ENCODE data around the gene TBC1D10A.
A peak's percentile ranks its signal among the peaks of the same experiment; 100 is the strongest.

Gene TBC1D10A

GRCh38 chr22:30320021-30320556 lies 6.7 kb downstream of the TBC1D10A start:
- DNase-seq (ENCODE audit: low read depth in 2 of 2), result no peak

GRCh38 chr22:30318799-30319419 lies 7.8 kb downstream of the TBC1D10A start:
- no peak for DNase-seq (ENCODE audit: low read depth in 2 of 2)

- DNase-seq (ENCODE audit: low read depth in 2 of 2), result no peak
Measured at GRCh38 chr22:30317778-30318177, 9.0 kb downstream of the TBC1D10A start.

GRCh38 chr22:30315962-30316576 lies 10.7 kb downstream of the TBC1D10A start:
- no peak for DNase-seq (ENCODE audit: low read depth in 2 of 2)

DNA sequence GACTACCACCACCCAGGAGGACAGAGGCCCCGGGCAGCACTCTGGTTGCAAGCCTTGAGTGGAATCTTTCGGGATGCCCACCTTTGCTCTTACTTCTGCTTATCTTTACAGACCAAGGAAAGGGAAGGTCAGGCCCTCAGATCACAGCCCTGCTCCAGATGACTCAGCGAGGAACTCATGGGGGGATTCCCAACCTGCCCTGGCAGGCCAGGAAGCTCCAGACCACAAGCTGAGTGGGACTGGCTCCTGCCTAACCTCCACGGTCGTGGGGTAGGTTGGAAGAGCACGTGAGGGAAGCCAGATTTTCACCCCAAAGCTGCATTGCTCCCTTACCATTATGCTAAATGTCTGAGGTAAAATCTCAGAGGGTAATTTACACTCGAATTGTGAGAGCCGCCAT lies 11.8 kb downstream of the TBC1D10A start:
- DNase-seq (ENCODE audit: low read depth in 2 of 2), result peak; percentile 29 to 42

DNA sequence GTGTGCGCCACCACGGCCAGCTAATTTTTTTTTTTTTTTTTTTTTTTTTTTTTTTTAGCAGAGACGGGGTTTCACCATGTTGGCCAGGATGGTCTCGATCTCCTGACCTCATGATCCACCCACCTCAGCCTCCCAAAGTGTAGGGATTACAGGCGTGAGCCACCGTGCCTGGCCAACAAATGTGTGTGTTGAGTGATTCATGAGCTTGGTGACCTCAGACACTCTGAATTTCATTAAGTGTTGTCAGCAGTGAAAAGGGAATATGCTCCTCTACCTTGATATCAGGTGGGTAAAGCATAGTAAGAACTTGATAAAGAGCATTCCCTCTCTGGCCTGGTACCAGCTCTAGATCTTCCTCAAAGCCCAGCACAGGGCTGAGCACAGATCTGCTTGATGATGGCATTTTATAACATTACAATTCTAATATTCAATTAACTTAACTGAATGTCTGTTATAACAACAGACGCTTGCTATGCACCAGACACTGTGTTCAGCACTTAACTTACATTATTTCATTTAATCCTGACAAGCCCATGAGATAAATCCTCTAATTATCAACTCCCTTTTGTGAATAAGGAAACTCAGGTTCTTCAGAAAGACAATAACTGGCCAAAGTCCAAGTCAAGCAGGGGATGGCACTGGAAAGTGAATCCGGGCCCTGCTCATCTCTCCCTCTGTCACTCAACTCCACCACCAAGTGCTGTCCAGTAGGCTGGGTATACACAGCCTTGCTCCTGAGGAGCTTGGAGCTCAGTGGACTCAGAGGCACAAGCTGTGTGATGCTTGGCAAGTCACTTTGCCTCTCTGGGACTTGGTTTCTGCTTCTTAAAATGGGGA lies 13.0 kb downstream of the TBC1D10A start:
- no peak for DNase-seq (ENCODE audit: low read depth in 2 of 2)

DNA sequence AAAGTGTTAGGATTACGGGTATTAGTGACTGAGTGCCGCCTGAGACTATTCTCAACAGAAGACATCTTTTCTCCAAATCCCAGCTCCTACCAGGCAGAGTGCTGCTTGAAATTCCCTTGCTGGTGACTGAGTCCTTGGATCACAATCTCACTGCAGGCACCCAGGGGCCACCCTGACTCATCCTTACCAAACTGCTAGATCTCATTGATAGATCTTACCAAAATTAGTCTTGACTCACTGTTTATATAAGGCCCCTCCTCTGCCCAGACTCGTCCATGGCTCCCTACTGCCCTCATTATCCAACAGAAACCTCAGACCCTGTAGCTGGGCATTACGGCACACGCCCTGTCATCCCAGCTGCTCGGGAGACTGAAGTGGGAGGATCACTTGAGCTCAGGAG lies 14.7 kb downstream of the TBC1D10A start:
- no peak for DNase-seq (ENCODE audit: low read depth in 2 of 2)

DNA sequence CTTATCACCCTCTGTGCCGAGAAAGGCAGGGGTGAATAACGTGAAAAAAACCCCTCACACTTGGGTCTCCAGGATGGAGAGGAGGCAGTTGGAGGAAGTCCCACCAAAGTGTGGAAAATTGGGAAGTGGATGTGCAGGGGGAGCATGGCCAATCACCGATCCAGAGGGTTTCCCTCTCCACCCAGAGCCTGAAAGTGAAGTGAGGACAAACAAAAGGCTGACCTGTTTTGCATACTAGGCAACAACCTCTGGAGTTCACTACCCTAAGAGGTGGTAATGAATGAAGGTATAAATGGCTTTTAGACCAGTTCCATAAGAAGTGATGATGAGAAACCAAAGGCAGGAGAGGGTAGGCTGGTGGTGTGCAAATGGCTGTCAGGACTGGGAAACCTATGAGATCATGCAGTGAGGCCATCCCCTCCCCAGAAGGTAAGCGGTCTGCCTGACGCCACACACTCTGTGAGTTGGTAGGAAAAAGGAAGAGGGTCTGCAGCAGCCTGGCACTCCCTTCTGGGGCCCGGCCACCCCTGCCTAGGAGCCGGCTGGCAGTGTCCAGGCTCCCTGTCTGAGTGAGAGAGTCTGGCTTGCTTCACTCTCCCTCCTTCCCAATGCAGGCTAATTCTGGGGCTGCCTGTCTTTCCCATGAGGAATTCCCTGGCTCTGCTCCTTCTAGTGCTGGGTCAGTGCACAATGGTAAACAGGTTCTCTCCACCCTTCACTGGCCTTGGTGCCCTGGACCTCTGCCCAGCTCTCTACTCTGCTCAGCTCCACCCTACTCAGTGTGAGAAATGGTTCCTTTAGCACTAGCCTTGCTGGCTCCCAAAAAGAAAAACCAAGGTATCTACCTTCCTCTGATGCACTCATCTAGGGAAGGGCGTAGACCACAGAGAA lies 15.6 kb downstream of the TBC1D10A start:
- no peak for DNase-seq (ENCODE audit: low read depth in 2 of 2)

DNA sequence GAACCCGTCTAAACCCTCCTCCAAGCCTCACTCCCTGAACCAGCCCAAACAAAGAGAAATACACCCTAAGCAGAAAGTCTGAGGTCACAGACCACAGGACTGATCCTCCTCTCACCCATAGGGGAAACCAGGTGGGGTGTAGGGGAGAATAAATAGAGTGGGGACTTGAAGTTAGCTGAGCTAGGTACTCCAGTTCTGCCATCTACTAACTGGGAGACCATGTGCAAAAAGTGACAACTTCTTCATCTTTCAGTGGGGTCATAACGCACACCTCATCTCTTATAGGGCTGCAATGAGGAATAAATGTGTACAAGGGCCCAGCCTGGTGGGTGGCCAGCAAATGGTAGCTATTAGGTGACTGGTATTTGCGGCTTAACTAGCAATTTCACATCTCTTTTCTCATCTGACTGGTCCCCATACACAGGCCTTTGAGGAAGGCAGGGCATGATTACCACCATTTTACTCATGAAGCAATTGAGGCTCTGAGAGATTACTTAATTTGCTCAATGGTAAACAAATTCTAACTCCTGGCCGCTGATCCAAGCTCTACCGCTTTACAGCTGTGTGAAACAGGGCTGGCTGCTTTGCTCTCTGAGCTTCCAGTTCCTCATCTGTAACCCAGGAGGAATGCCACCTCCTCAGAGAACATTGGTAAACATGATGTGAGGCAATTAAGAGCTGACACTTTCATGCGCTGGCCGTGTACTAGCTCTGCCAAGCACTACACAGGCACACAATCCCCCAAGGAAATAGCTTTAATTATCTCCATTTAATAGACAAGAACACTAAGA lies 16.6 kb downstream of the TBC1D10A start:
- DNase-seq (ENCODE audit: low read depth in 2 of 2), result no peak

DNA sequence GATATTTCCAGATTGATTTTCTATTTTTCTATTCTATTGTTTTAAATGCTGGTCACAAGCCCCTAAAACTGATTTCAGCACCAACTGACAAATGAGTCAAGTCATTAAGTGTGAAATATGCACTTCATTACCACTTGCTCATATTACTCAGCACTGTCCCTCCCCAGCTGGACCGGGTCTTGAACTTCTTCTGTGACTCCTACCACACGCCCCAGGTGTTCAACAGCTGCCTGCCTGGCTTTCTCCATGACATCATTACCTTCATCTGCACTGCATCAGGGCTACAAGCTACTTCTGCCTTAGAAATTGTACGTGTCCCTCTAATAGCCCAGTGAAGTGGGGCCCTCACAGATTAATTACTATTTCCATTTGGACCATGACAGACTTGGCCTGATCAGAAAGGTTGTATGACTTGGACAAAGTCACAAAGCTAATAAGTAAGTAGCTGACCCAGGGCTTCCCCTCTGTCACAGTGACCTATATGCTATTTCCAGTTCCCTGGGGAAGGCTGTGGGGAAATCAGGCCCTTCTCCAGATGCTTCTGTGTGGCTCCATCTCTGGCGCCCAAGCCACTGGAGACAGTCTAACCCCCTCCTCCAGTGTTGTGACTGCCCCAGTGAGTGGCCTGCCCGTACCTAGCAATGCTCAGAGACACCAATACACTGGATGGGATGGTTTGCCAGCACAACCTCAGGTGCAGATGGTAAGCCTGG lies 18.1 kb downstream of the TBC1D10A start:
- no peak for DNase-seq (ENCODE audit: low read depth in 2 of 2)

DNA sequence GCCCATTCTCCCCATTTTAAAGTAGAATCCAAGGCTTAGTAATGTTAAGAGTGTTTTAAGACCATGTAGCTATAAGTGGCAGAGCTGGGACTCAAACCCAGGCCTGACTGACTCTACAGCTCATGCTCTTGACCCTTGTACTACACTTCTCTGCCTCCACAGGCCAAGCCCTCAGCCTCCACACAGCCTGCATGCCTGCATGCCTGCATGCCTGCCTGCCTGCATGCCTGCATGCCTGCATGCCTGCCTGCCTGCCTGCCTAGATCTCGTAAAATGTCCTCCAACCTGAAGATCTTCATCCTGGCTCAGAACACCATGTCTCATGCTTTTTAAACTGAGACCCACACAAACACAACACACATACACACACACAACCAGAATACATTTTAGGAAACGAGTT lies 18.6 kb downstream of the TBC1D10A start:
- no peak for DNase-seq (ENCODE audit: low read depth in 2 of 2)

DNA sequence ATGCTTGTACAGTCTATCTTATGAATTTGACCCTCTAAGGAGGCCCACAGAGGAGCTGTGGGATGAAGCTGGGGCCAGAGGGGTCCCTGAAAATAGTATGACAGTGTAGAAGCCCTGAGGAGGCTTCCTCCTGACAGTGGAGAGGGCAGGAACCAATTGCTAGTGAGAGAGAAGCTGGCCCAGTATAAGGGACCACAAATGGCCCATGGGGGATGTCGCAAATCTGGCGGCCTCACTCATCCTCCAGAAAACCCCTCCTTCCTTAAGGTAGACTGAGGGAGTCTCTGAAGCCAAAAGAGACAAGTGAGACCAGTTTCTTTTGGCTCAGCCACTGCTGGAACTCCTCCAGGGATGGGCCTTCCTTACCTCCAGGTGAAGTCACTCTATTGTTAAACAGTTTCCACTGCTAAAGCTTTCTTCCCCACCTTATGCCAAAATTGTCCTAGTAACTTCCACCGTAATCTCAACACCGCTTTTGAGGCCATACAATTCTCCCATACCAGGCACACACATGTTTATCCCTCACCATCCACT lies 19.6 kb downstream of the TBC1D10A start:
- no peak for DNase-seq (ENCODE audit: low read depth in 2 of 2)

- no peak for DNase-seq (ENCODE audit: low read depth in 2 of 2)
Measured at GRCh38 chr22:30306627-30307011, 20.1 kb downstream of the TBC1D10A start.

GRCh38 chr22:30305906-30306626 lies 20.7 kb downstream of the TBC1D10A start:
- DNase-seq (ENCODE audit: low read depth in 2 of 2), result no peak

DNA sequence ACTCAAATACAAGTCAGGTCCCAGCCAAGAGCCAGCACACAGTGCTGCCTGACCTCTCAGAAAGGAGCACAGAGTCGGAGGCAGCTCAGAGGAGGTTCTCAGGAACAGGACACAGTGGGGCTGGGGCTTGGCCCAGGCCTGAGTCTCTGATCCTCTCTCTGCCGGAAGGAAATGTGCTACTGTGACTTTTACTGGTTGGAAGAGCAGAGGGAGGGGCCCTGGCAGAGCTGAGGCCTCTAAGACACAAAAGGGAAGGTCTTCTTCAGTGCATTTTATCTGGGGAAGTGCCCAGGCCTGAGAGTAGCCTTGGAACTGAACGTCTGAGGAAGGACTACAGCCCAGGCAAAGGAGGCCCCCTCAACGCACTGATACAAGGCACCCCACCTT lies 21.2 kb downstream of the TBC1D10A start:
- DNase-seq (ENCODE audit: low read depth in 2 of 2), result no peak

DNA sequence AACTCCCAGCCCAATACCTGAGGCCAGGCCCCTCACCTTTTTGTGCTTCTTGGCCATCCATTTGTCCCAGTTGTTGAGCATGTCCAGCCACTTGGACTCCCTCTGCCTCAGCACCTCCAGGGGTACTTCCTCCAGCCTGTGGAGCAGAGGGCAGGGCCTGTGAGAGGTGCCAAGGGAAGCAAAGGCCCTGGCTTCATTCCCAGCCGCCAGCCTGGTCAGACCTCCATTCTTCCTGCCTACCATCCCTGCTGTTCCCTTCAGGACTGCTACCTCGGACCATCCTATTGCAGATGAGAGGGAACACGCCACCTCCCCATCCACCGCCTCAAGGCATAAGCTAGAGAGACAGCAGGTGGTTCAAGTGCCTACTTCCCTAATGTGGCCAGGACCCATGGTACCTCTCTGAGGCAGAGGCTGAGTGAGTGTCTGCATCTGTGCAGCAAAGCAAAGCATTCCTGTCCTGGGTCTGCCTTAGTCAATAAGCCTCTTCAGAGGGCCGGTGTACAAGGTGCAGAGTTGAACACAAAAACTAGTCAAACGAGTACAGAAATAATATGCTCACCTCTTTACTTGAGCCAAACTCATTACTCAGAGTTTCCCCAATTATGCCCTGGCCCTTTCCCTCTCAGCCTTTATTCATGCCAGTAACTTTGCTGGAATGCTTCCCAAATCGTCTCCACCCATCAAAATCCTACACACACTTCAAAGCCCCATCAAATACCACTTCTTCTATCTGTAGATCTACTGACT lies 22.1 kb downstream of the TBC1D10A start:
- no peak for DNase-seq (ENCODE audit: low read depth in 2 of 2)

GRCh38 chr22:30302810-30303138 lies 24.0 kb downstream of the TBC1D10A start:
- DNase-seq (ENCODE audit: low read depth in 2 of 2), result no peak

DNA sequence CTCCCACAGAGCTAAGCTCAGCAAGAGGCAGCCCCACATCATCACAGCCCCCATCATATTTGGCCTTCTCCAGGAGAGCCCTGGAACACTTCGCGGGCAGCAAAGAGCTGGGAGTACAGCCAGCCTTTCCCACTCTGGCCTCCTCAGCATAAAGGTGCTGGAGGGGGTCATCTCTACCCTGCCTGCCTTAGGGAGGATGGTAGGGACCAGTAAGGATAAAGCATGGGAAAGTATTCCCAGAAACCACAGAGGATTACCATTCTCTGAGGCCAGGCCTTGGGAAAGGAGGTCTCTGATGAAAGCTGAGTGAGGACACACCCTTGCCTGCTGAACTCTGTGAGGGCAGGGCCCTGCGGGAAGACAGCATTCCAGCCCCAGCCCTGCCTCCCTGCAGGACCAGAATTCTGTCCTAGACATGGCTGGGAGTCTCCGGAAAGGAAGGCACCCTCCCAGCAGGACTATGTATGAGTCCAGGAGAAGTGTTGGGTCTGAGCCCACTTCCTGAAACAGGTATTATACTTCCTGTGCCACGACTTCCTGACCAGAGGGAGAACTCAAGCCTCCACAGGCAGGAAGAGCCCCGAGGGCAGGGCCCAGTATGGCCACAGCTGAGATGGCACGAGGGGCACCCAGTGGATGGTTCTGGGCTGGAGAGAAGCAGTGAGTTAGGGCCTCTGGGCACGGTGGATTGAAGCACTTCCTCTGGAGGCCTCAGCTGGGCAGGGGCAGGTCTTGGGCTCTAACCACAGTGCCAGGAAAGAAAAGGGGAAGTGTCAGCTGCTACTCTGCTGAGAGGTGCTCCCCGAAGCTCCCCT lies 24.5 kb downstream of the TBC1D10A start:
- DNase-seq (ENCODE audit: low read depth in 2 of 2), result no peak
